Natural killer cell (primary cell): ENCODE results near the gene SEZ6L2. TPM values are rescaled to one million over a fixed set of nuclear protein-coding genes. Genes with fewer than 3 reads are reported as not detected.

Source experiments
- ATAC-seq, 3 donors: fragments of 150-1000 bp in 2 of 3; fragments of 200-7000 bp in 1 of 3; cut with Tn5 transposase; 1 replicate in 1 of 3; 2 replicates in 2 of 3; pipeline ENCODE4 v1.10.0; 2021; ENCODE audit warnings: mild to moderate bottlenecking in 2 of 3, moderate library complexity in 2 of 3
- DNase-seq, 2 donors: peaks; one replicate each; pipeline versions ENCODE4 v3.0.0 to v3.0.0-alpha.2; 2013 to 2021; ENCODE audit warnings: mixed read lengths in 1 of 2
- H3K27ac ChIP-seq: one replicate; pipeline ENCODE4 v1.5.1; 2013; ENCODE audit warnings: mild to moderate bottlenecking, low read length
- H3K27me3 ChIP-seq: one replicate; pipeline ENCODE4 v1.6.1; 2013; ENCODE audit warnings: low read length; ENCODE audit not compliant: control insufficient read depth, insufficient read depth
- H3K36me3 ChIP-seq: one replicate; pipeline ENCODE4 v1.6.1; 2013; ENCODE audit warnings: low read length; ENCODE audit not compliant: control insufficient read depth, insufficient read depth
- H3K4me1 ChIP-seq: one replicate; pipeline ENCODE4 v1.6.1; 2013; ENCODE audit warnings: low read length; ENCODE audit not compliant: control insufficient read depth, insufficient read depth
- H3K4me3 ChIP-seq: one replicate; pipeline ENCODE4 v1.5.1; 2013; ENCODE audit warnings: low read length
- H3K9me3 ChIP-seq: one replicate; pipeline ENCODE4 v1.6.1; 2013; ENCODE audit warnings: low read length; ENCODE audit not compliant: control insufficient read depth, insufficient read depth
- H3K27ac Mint-ChIP-seq, 2 donors: one replicate each; pipeline ENCODE4 v1.8.0; 2022; ENCODE audit warnings: mild to moderate bottlenecking in 2 of 2, mixed read lengths in 2 of 2, moderate library complexity in 1 of 2
- H3K27me3 Mint-ChIP-seq, 2 donors: one replicate each; pipeline ENCODE4 v1.8.0; 2022; ENCODE audit warnings: low read depth in 2 of 2, mixed read lengths in 2 of 2
- H3K36me3 Mint-ChIP-seq: one replicate; pipeline ENCODE4 v1.8.0; 2022; ENCODE audit warnings: mixed read lengths
- H3K4me1 Mint-ChIP-seq, 2 donors: one replicate each; pipeline ENCODE4 v1.8.0; 2022; ENCODE audit warnings: mixed read lengths in 2 of 2
- H3K4me3 Mint-ChIP-seq: one replicate; pipeline ENCODE4 v1.8.0; 2022; ENCODE audit warnings: mild to moderate bottlenecking, moderate library complexity, mixed read lengths
- H3K9me3 Mint-ChIP-seq, 2 donors: one replicate each; pipeline ENCODE4 v1.8.0; 2022; ENCODE audit warnings: mixed read lengths in 2 of 2
- CTCF ChIP-seq: fragments of 200-600 bp; IDR thresholded peaks from one replicate; pipeline ENCODE4 v1.8.0; 2022; ENCODE audit warnings: antibody characterized with exemption
- WGBS: methylation state at CpG from one replicate; pipeline ENCODE4 v1.1.7; 2013; ENCODE audit warnings: missing lambda C conversion rate; ENCODE audit not compliant: insufficient coverage; 5-methylcytosine and 5-hydroxymethylcytosine counted together
- intact Hi-C: fragments of 100-400 bp; cut with micrococcal nuclease; formaldehyde crosslinking; loops from one replicate; pipeline ENCODE4 v1.14.2; 2022
- total RNA-seq, 4 donors: library from RNA; stranded (reverse); fragments of 120-200 nt in 1 of 4; gene quantifications; one replicate each; pipeline versions ENCODE4 v1.2.3 to v1.2.4, GENCODE V29; 2013 to 2022

SEZ6L2 gene
- total RNA-seq, 3 donors from 2014 or later (not counting 1 experiment from before 2014, with no cell fraction given), result 0.14 TPM; not detected in 2

- ATAC-seq (no peak), DNase-seq (peak in 1 of 2 donors; percentile 61)
- Histone ChIP-seq H3K27ac (no peak overlapping the region), H3K36me3 (peaks cover 4% of the 10 kb centered on the region), H3K9me3 (no peaks in the 10 kb centered on the region), H3K4me3 (no peak overlapping the region), H3K4me1 (peaks cover 66% of the 10 kb centered on the region), H3K27me3 (no peaks in the 10 kb centered on the region)
- no peaks in the 10 kb centered on the region for H3K27me3 Mint-ChIP-seq
- H3K4me1 Mint-ChIP-seq, result peaks cover 31 to 53% of the 10 kb centered on the region in 2 donors
- H3K36me3 Mint-ChIP-seq, result no peaks in the 10 kb centered on the region
- peak overlapping the region; percentile 29 for H3K4me3 Mint-ChIP-seq
- intact Hi-C loops, result no loop called here
- H3K9me3 Mint-ChIP-seq, result no peaks in the 10 kb centered on the region
- peak overlapping the region; percentile 69 to 76 for H3K27ac Mint-ChIP-seq
- 54% methylated on average over 10 of the region's 10 CpGs for WGBS
- no peak for TF ChIP-seq CTCF
Observed at GRCh38 chr16:29825145-29826044, 74.0 kb downstream of the SEZ6L2 start.

DNA sequence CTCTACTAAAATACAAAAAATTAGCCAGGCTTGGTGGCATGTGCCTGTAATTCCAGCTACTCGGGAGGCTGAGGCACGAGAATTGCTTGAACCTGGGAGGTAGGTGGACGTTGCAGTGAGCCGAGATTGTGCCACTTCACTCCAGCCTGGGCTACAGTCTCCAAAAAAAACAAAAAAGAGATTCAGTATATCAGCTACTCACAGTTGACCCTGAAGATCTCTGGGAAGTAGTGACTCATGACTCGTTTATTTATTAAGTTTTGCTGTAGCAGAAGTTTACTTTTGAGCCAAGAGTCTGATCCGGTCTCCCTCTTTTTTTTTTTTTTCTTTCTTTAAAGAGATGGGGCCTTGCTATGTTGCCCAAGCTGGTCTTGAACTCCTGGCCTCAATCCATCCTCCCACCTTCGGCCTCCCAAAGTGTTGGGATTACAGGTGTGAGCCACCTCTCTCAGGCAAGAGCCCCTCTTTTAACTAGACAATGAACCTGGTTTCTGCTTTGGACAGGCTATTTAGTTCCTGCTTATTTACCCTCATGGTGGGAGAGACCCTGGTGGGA lies 74.7 kb downstream of the SEZ6L2 start:
- no peak for DNase-seq
- H3K4me3 ChIP-seq, result no peak overlapping the region
- Mint-ChIP-seq H3K36me3 (no peaks in the 10 kb centered on the region), H3K9me3 (no peaks in the 10 kb centered on the region), H3K27me3 (no peaks in the 10 kb centered on the region), H3K27ac (peak overlapping the region; percentile 69 to 76), H3K4me1 (peaks cover 38 to 53% of the 10 kb centered on the region in 2 donors), H3K4me3 (no peak overlapping the region)
- intact Hi-C loops, result no loop called here
- peaks cover 2% of the 10 kb centered on the region for H3K36me3 ChIP-seq
- TF ChIP-seq CTCF, result no peak
- H3K27me3 ChIP-seq, result no peaks in the 10 kb centered on the region
- 83% methylated on average over 7 of the region's 7 CpGs for WGBS
- no peak for ATAC-seq
- peaks cover 73% of the 10 kb centered on the region for H3K4me1 ChIP-seq
- no peak overlapping the region for H3K27ac ChIP-seq
- H3K9me3 ChIP-seq, result no peaks in the 10 kb centered on the region

DNA sequence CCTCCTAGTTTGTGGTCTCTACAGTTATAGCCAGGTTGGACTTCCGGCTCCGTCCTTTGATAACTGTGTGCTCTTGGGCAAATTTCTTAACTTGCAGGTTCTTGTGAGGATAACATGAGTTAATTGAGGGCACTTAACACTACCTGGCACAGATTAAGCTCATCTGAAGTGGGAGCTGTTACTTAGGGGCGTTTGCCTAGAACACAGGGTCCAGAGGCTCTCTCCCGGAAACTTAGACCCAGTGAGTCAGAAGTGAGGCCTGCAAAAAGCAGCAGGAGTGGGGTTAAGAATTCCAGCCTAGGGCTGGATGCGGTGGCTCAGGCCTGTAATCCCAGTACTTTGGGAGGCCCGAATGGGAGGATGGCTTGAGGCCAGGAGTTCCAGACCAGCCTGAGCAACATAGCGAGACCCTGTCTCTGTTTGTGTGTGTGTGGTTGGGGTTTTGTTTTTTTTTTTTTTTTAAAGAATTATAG lies 77.7 kb downstream of the SEZ6L2 start:
- Histone ChIP-seq H3K4me1 (peaks cover 79% of the 10 kb centered on the region), H3K27ac (peak overlapping the region; percentile 93), H3K4me3 (peak overlapping the region; percentile 52), H3K36me3 (peaks cover 13% of the 10 kb centered on the region), H3K27me3 (no peaks in the 10 kb centered on the region), H3K9me3 (no peaks in the 10 kb centered on the region)
- intact Hi-C loops, result no loop called here
- Mint-ChIP-seq H3K36me3 (peaks cover 5% of the 10 kb centered on the region), H3K4me3 (peak overlapping the region; percentile 94), H3K27me3 (no peaks in the 10 kb centered on the region), H3K27ac (peak overlapping the region; percentile 93 to 96), H3K9me3 (no peaks in the 10 kb centered on the region), H3K4me1 (peaks cover 49 to 64% of the 10 kb centered on the region in 2 donors)
- ATAC-seq (peak in 1 of 3 donors; percentile 2), DNase-seq (no peak)
- TF ChIP-seq CTCF, result no peak
- 68% methylated on average over 7 of the region's 7 CpGs for WGBS

Other genes with a start within 250 kb of the SEZ6L2 start
- 100 to 1,000 TPM; 373 to 439 (median 435) TPM for gene SPN, start 236.3 kb downstream of the SEZ6L2 start, total RNA-seq
- 1 to 10 TPM; 2.5 to 6.3 (median 4.7) TPM for gene QPRT, start 220.4 kb downstream of the SEZ6L2 start, total RNA-seq
- 100 to 1,000 TPM in 2 of 3 donors, 10 to 100 TPM in 1; 100.0 to 172 (median 146) TPM for gene C16orf54, start 153.6 kb downstream of the SEZ6L2 start, total RNA-seq
- gene ZG16, start 121.3 kb downstream of the SEZ6L2 start, total RNA-seq, result not detected
- 10 to 100 TPM; 73.4 to 96.0 (median 86.5) TPM for gene KIF22, start 108.8 kb downstream of the SEZ6L2 start, total RNA-seq
- gene MAZ, start 93.0 kb downstream of the SEZ6L2 start, total RNA-seq, result 100 to 1,000 TPM; 234 to 265 (median 252) TPM
- gene PRRT2, start 87.4 kb downstream of the SEZ6L2 start, total RNA-seq, result 1 to 10 TPM in 1 of 3 donors, under 1 TPM in 2; 0.70 to 1.4 (median 0.91) TPM
- 10 to 100 TPM in 2 of 3 donors, 1 to 10 TPM in 1; 8.9 to 16.2 (median 13.4) TPM for gene PAGR1, start 83.4 kb downstream of the SEZ6L2 start, total RNA-seq
- gene MVP, start 79.1 kb downstream of the SEZ6L2 start, total RNA-seq, result 100 to 1,000 TPM; 154 to 168 (median 163) TPM
- 10 to 100 TPM; 42.3 to 66.9 (median 53.0) TPM for gene CDIPT, start 36.3 kb downstream of the SEZ6L2 start, total RNA-seq
- gene ASPHD1, start 938 bp upstream of the SEZ6L2 start, total RNA-seq, result not detected
- 10 to 100 TPM; 36.1 to 54.0 (median 51.7) TPM for gene KCTD13, start 26.7 kb upstream of the SEZ6L2 start, total RNA-seq
- 10 to 100 TPM; 50.2 to 69.5 (median 50.8) TPM for gene TMEM219, start 62.5 kb upstream of the SEZ6L2 start, total RNA-seq
- 10 to 100 TPM; 35.3 to 42.8 (median 41.5) TPM for gene TAOK2, start 74.3 kb upstream of the SEZ6L2 start, total RNA-seq
- gene HIRIP3, start 96.1 kb upstream of the SEZ6L2 start, total RNA-seq, result 10 to 100 TPM; 11.1 to 13.4 (median 12.7) TPM
- 100 to 1,000 TPM in 1 of 3 donors, 10 to 100 TPM in 2; 75.0 to 107 (median 99.5) TPM for gene INO80E, start 96.7 kb upstream of the SEZ6L2 start, total RNA-seq
- gene DOC2A, start 111.5 kb upstream of the SEZ6L2 start, total RNA-seq, result not detected
- not detected for gene C16orf92, start 123.6 kb upstream of the SEZ6L2 start, total RNA-seq
- gene TLCD3B, start 131.7 kb upstream of the SEZ6L2 start, total RNA-seq, result 1 to 10 TPM in 2 of 3 donors, under 1 TPM in 1; 0.88 to 2.0 (median 1.7) TPM
- gene ALDOA, start 166.2 kb upstream of the SEZ6L2 start, total RNA-seq, result 100 to 1,000 TPM; 412 to 544 (median 490) TPM
- 100 to 1,000 TPM; 119 to 132 (median 130) TPM for gene PPP4C, start 176.4 kb upstream of the SEZ6L2 start, total RNA-seq
- 1 to 10 TPM in 1 of 3 donors, under 1 TPM in 2; 0.91 to 1.1 (median 0.98) TPM for gene TBX6, start 192.4 kb upstream of the SEZ6L2 start, total RNA-seq
- gene YPEL3, start 196.7 kb upstream of the SEZ6L2 start, total RNA-seq, result 100 to 1,000 TPM; 148 to 177 (median 160) TPM
- 10 to 100 TPM in 1 of 3 donors, 1 to 10 TPM in 2; 5.3 to 14.7 (median 9.1) TPM for gene GDPD3, start 214.0 kb upstream of the SEZ6L2 start, total RNA-seq
- 10 to 100 TPM; 45.2 to 55.7 (median 50.9) TPM for gene MAPK3, start 223.7 kb upstream of the SEZ6L2 start, total RNA-seq